HepG2 (cell line): ENCODE measurements around the gene CBX7. TPM values are rescaled to one million over a fixed set of nuclear protein-coding genes. Genes with fewer than 3 reads are reported as not detected.

Experiments
- PCBP1 ChIP-seq: fragments of 200-400 bp; formaldehyde crosslinking; IDR thresholded peaks from 2 replicates; pipeline ENCODE4 v1.6.1; 2017; ENCODE audit warnings: mild to moderate bottlenecking, low read depth, low read length, borderline replicate concordance
- SIN3B ChIP-seq: fragments of 150-350 bp; IDR thresholded peaks from 2 replicates; pipeline ENCODE4 v1.6.1; 2014; ENCODE audit warnings: low read length
- SPEN ChIP-seq: sonication (generic); formaldehyde crosslinking; IDR thresholded peaks from 2 replicates; pipeline ENCODE4 v1.5.1; 2020; ENCODE audit warnings: low read depth, mild to moderate bottlenecking, missing genetic modification reagents
- TCF7L2 ChIP-seq: IDR thresholded peaks from 2 replicates; pipeline ENCODE4 v1.6.1; 2011; ENCODE audit warnings: mild to moderate bottlenecking, low read depth, low read length, moderate library complexity
- YEATS2 ChIP-seq: sonication (generic); formaldehyde crosslinking; IDR thresholded peaks from 2 replicates; pipeline ENCODE4 v1.4.0; 2020; ENCODE audit warnings: missing genetic modification reagents, borderline replicate concordance
- ZIK1 ChIP-seq: sonication (generic); formaldehyde crosslinking; IDR thresholded peaks from 2 replicates; pipeline ENCODE4 v1.5.0; 2020; ENCODE audit warnings: mild to moderate bottlenecking, low read depth, missing genetic modification reagents, borderline replicate concordance
- ZNF276 ChIP-seq: sonication (generic); formaldehyde crosslinking; IDR thresholded peaks from 2 replicates; pipeline ENCODE4 v1.4.0; 2020; ENCODE audit warnings: mild to moderate bottlenecking, low read depth, missing genetic modification reagents
- ZNF441 ChIP-seq: sonication (generic); formaldehyde crosslinking; IDR thresholded peaks from 2 replicates; pipeline ENCODE4 v1.7.0; 2021; ENCODE audit warnings: missing genetic modification reagents, borderline replicate concordance
- ZNF781 ChIP-seq: sonication (generic); formaldehyde crosslinking; IDR thresholded peaks from 2 replicates; pipeline ENCODE4 v1.5.1; 2020; ENCODE audit warnings: borderline replicate concordance, mild to moderate bottlenecking, missing genetic modification reagents; ENCODE audit errors: not compliant biosample characterization
- polyA plus RNA-seq, 8 experiments: library from polyadenylated mRNA; depleted of rRNA in 3 of 8; stranded (reverse) in 7 of 8; unstranded in 1 of 8; fragments of >200 nt; fragmentation: Illumina TruSeq in 4 of 8; extraction: Trizol in 4 of 8; gene quantifications; 2 replicates each; pipeline versions ENCODE4 v1.2.1 to v1.2.3, GENCODE V29; 2011 to 2016; ENCODE audit warnings: low read depth in 4 of 8, missing spikeins in 1 of 8, mixed read lengths in 1 of 8; ENCODE audit not compliant: insufficient read depth in 1 of 8
- total RNA-seq, 5 experiments: library from RNA; depleted of rRNA; stranded (reverse); fragments of >200 nt; fragmentation: Illumina TruSeq; extraction: Trizol; gene quantifications; 2 replicates each; pipeline ENCODE4 v1.2.3, GENCODE V29; 2016; ENCODE audit warnings: low read depth in 1 of 5
- TF ChIP-seq, protein P1 (sequence below): sonication (generic); formaldehyde crosslinking; IDR thresholded peaks from 2 replicates; pipeline ENCODE4 v1.4.0; 2020; ENCODE audit warnings: mild to moderate bottlenecking, missing genetic modification reagents, borderline replicate concordance
- TF ChIP-seq, protein P2 (sequence below): conservative IDR thresholded peaks from 2 replicates; pipeline ENCODE4 v1.6.1; 2018; ENCODE audit warnings: missing genetic modification reagents

CBX7 gene
- total and polyA plus RNA-seq, 2 of the 13 experiments (the other 11 are each of a cell fraction or from before 2014, with no cell fraction given) = 0.35 to 4.9 TPM

- TF ChIP-seq, protein P1, sequence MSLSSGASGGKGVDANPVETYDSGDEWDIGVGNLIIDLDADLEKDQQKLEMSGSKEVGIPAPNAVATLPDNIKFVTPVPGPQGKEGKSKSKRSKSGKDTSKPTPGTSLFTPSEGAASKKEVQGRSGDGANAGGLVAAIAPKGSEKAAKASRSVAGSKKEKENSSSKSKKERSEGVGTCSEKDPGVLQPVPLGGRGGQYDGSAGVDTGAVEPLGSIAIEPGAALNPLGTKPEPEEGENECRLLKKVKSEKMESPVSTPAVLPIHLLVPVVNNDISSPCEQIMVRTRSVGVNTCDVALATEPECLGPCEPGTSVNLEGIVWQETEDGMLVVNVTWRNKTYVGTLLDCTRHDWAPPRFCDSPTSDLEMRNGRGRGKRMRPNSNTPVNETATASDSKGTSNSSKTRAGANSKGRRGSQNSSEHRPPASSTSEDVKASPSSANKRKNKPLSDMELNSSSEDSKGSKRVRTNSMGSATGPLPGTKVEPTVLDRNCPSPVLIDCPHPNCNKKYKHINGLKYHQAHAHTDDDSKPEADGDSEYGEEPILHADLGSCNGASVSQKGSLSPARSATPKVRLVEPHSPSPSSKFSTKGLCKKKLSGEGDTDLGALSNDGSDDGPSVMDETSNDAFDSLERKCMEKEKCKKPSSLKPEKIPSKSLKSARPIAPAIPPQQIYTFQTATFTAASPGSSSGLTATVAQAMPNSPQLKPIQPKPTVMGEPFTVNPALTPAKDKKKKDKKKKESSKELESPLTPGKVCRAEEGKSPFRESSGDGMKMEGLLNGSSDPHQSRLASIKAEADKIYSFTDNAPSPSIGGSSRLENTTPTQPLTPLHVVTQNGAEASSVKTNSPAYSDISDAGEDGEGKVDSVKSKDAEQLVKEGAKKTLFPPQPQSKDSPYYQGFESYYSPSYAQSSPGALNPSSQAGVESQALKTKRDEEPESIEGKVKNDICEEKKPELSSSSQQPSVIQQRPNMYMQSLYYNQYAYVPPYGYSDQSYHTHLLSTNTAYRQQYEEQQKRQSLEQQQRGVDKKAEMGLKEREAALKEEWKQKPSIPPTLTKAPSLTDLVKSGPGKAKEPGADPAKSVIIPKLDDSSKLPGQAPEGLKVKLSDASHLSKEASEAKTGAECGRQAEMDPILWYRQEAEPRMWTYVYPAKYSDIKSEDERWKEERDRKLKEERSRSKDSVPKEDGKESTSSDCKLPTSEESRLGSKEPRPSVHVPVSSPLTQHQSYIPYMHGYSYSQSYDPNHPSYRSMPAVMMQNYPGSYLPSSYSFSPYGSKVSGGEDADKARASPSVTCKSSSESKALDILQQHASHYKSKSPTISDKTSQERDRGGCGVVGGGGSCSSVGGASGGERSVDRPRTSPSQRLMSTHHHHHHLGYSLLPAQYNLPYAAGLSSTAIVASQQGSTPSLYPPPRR (CRISPR knock-in tag) = no peak
- no peak for TF ChIP-seq SIN3B
- TF ChIP-seq ZIK1 (CRISPR knock-in tag) = no peak
- no peak for TF ChIP-seq ZNF781
- no peak for TF ChIP-seq YEATS2
- no peak for TF ChIP-seq ZNF276
- TF ChIP-seq, protein P2, sequence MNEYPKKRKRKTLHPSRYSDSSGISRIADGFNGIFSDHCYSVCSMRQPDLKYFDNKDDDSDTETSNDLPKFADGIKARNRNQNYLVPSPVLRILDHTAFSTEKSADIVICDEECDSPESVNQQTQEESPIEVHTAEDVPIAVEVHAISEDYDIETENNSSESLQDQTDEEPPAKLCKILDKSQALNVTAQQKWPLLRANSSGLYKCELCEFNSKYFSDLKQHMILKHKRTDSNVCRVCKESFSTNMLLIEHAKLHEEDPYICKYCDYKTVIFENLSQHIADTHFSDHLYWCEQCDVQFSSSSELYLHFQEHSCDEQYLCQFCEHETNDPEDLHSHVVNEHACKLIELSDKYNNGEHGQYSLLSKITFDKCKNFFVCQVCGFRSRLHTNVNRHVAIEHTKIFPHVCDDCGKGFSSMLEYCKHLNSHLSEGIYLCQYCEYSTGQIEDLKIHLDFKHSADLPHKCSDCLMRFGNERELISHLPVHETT (CRISPR knock-in tag) = no peak
- no peak for TF ChIP-seq SPEN (CRISPR knock-in tag)
- no peak for TF ChIP-seq ZNF441
- no peak for TF ChIP-seq PCBP1
- no peak for TF ChIP-seq TCF7L2
- TF ChIP-seq, all 625 proteins: peak for 0
These were observed 65.4 kb downstream of the CBX7 start (continued) for GRCh38 chr22:39087098-39087497.
